Measurements from ENCODE around the gene ABI3BP. TPM values are rescaled to one million over a fixed set of nuclear protein-coding genes. Genes with fewer than 3 reads are reported as not detected.

Gene ABI3BP
- total RNA-seq, 2 donors from 2014 or later: 46.8 to 185 TPM

DNA sequence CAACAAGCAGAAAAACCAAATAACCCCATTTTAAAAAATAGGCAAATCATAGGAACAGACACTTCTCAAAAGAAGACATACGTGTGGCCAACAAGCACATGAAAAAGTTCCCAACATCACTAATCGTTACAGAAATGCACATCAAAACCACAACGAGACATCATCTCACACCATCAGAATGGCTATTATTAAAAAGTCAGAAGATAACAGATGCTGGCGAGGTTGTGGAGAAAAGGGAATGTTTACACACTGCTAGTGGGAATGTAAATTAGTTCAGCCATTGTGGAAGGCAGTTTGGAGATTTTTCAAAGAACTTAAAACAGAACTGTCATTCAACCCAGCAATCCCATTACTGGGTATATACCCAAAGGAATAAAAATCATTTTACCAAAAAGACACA lies 60.7 kb downstream of the ABI3BP start:
- Histone ChIP-seq H3K27ac (no peak overlapping the region), H3K4me1 (ENCODE audit: control insufficient read depth in 1 of 2, low read depth in 2 of 2) (peaks cover 0 to 14% of the 10 kb centered on the region in 2 donors), H3K4me3 (no peak overlapping the region), H3K36me3 (no peaks in the 10 kb centered on the region), H3K9me3 (no peaks in the 10 kb centered on the region), H3K27me3 (replicated peaks; ENCODE audit: insufficient read depth) (no peaks in the 10 kb centered on the region)
- ATAC-seq (ENCODE audit: insufficient number of reproducible peaks, low FRiP score, low read depth): no peak
- TF ChIP-seq, protein P1, sequence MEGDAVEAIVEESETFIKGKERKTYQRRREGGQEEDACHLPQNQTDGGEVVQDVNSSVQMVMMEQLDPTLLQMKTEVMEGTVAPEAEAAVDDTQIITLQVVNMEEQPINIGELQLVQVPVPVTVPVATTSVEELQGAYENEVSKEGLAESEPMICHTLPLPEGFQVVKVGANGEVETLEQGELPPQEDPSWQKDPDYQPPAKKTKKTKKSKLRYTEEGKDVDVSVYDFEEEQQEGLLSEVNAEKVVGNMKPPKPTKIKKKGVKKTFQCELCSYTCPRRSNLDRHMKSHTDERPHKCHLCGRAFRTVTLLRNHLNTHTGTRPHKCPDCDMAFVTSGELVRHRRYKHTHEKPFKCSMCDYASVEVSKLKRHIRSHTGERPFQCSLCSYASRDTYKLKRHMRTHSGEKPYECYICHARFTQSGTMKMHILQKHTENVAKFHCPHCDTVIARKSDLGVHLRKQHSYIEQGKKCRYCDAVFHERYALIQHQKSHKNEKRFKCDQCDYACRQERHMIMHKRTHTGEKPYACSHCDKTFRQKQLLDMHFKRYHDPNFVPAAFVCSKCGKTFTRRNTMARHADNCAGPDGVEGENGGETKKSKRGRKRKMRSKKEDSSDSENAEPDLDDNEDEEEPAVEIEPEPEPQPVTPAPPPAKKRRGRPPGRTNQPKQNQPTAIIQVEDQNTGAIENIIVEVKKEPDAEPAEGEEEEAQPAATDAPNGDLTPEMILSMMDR (IDR thresholded peaks at IDR 0.05): no peak
- no peak for DNase-seq (ENCODE audit: low spot score)

DNA sequence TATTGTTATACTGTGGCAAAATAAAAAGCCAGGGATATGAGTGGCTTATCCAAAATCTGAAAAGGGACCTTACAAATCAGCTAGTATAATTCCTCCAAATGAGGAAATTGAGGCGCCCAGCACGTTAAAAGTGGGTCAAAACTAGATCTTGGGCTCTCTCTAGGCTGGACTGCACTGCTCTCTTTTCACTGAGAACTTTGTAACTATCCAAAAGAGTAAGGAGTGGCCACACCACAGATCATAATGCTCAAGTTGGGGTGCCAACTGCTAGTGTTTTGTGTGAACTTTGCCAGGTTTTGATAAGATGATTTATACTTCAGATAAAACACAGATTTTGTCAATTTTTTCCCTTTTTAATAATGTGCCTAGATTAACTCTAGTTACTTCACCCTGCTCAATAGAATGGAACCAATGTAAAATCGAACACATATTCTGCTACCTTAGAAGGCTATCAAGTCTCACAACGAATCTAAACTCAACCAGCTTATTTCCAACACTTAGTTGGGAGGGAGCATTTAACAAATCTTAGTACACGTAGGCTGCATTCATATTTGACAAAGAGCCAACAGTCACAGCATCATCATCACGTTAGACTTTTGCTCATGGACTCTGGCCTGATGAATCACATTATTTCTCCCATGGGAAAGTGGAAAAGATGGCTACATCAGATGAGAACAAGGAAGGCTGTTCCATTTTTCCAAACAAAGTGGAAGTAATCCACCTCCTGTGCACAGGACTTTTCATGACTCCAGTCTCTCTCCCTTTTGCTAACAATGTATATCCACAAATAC lies 64.4 kb downstream of the ABI3BP start:
- no peaks in the 10 kb centered on the region for H3K9me3 ChIP-seq
- TF ChIP-seq, protein P1 (IDR thresholded peaks at IDR 0.05): no peak
- peak; percentile 73 for ATAC-seq (ENCODE audit: insufficient number of reproducible peaks, low FRiP score, low read depth)
- peaks cover 0 to 14% of the 10 kb centered on the region in 2 donors for H3K4me1 ChIP-seq (ENCODE audit: control insufficient read depth in 1 of 2, low read depth in 2 of 2)
- peak overlapping the region in 1 of 2 donors; percentile 30 for H3K27ac ChIP-seq
- no peak overlapping the region for H3K4me3 ChIP-seq
- H3K36me3 ChIP-seq: no peaks in the 10 kb centered on the region
- H3K27me3 ChIP-seq (replicated peaks; ENCODE audit: insufficient read depth): no peaks in the 10 kb centered on the region
- no peak for DNase-seq (ENCODE audit: low spot score)

DNA sequence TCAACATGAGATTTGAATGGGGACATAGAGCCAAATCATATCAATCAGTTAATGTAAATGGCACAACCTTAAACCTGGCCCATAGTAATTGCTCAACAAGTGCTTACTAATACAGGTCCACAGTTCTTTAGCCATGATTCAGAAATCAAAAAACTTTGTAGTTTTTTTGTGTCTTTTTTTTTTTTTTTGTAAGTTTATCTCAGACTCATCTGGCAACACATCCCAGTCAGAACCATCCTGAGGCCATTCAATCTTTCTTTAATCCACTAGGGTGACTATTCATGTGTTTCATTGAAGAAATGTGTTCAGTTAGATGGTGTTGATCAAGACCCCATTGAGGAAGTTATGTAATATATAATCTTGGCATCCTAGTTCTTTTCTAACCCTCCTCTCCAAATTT lies 65.4 kb downstream of the ABI3BP start:
- no peak for ATAC-seq (ENCODE audit: insufficient number of reproducible peaks, low FRiP score, low read depth)

DNA sequence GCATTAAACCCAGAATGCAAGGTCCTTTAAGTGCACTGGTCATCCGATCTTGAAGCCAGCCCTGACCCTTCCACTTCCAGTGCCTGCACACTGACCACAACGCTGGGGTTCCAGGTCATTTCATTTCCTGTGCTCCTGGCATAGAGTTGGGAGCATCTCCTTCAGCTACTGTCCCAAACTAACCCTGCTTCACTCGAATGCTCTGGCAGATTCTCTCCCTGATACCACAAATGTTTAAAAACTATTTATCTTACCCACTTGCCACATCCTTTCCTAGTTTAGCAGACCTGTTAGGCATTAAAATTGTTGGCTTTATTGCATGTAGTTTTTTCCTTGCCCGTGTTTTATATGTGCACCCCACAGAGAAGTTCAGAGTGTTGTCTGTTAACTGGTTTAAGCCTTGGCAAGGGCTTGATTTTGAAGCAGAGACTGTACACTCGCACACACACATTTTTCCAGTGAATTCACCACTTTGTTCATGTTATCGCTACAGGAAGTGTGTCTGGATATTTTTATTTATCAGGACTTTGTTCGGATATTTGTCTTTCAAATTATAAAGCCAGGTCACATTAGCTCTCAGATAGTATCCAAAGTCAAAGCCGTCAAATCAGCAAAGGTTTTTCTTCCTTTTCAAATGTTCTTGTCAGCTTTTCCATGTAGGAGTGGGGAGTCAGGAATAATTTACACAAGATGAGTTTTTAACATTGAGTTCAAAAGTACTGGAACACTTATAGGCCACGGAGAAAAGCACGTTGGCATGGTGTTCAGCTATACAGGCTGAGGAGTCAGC lies 77.3 kb downstream of the ABI3BP start:
- DNase-seq (ENCODE audit: low spot score) (no peak), ATAC-seq (ENCODE audit: insufficient number of reproducible peaks, low FRiP score, low read depth) (no peak)
- Histone ChIP-seq H3K36me3 (no peaks in the 10 kb centered on the region), H3K9me3 (no peaks in the 10 kb centered on the region), H3K4me3 (no peak overlapping the region), H3K27me3 (replicated peaks; ENCODE audit: insufficient read depth) (no peaks in the 10 kb centered on the region), H3K4me1 (ENCODE audit: control insufficient read depth in 1 of 2, low read depth in 2 of 2) (peaks cover 6 to 32% of the 10 kb centered on the region in 2 donors), H3K27ac (peak overlapping the region in 1 of 2 donors; percentile 55)
- TF ChIP-seq, protein P1 (IDR thresholded peaks at IDR 0.05): no peak

More for the DNA sequence above, 65.4 kb downstream of the ABI3BP start:
- Histone ChIP-seq H3K9me3 (no peaks in the 10 kb centered on the region), H3K4me1 (ENCODE audit: control insufficient read depth in 1 of 2, low read depth in 2 of 2) (peaks cover 0 to 14% of the 10 kb centered on the region in 2 donors), H3K4me3 (no peak overlapping the region), H3K36me3 (no peaks in the 10 kb centered on the region), H3K27ac (no peak overlapping the region), H3K27me3 (replicated peaks; ENCODE audit: insufficient read depth) (no peaks in the 10 kb centered on the region)
- TF ChIP-seq, protein P1 (IDR thresholded peaks at IDR 0.05): no peak
- DNase-seq (ENCODE audit: low spot score): no peak
